DMS 273 treated with DMSO at 0.1 percent for 48 hours (cell line): ENCODE measurements around the gene SECTM1.
"Not testable (repeated sequence)": the region's sequence is repeated elsewhere in the genome, so short reads cannot be mapped to it uniquely, and the experiment has no call there.

Source experiments
- DNase-seq: peaks from one replicate; lab custom pipeline; 2025; lab: John Stamatoyannopoulos, UW

The SECTM1 gene

GRCh38 chr17:82369211-82369610, 35.6 kb upstream of the SECTM1 start:
- no peak for DNase-seq

DNA sequence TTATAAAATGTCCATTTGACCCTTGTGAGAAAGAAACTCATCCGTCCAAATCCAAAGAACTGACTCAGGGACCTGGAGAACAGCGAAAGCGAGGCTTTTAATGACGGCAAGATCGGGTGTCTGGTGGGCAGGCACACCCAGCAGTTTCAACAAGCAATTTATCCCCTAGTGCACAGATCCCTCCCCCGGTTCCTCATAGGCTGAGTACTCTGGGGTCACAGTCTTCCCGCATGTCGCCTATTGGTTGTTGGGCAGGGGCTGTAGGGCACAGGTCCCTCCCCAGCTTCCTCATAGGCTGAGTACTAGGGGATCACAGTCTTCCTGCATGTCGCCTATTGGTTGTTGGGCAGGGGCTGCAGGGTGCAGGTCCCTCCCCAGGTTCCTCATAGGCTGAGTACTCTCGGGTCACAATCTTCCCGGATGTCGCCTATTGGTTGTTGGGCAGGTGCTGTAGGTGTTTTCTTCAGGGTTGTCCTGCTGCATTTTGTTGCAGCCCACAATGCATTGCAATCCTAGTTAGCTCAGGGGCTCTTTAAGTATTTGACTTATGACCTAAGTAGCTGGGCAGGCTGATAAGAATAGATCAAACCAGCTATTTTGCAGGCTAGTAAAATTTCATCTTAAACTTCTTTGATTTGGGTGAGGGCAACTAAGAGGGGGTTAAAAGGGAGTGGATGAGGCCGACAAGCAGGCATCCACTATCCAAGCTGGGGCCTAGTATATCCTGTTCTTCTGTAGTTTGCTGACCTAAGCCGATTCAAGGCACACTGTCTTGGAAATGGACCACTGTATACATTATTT, 34.4 kb upstream of the SECTM1 start:
- no peak for DNase-seq

GRCh38 chr17:82366749-82367148, 33.2 kb upstream of the SECTM1 start:
- DNase-seq, result no peak

- no peak for DNase-seq
Measured at GRCh38 chr17:82365606-82366295, 32.2 kb upstream of the SECTM1 start.

DNA sequence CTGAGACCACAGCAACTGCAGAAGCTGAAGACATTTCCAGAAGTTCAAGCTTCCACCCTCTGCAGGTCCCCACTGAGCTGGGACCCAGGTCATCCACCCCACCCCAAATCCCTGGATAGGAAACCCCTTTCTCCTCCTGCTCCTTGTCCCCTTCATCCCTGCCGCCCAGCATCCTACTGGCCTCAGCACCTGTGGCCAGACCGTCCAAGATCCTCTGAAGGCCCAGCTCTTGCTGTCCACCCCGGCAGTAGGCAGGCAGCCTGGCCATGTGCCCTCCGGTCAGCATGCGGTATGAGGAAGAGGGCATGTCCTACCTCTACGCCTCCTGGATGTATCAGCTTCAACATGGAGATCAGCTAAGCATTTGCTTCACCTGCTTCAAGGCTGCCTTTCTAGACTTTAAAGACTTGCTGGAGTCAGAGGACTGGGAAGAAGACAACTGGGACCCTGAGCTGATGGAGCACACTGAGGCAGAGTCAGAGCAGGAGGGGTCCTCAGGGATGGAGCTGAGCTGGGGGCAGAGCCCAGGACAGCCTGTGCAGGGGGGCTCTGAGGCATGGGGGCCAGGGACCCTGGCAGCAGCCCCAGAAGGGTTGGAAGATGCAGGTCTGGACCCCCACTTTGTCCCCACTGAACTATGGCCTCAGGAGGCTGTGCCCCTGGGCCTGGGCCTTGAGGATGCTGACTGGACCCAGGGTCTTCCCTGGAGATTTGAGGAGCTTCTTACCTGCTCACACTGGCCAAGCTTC, 28.5 kb upstream of the SECTM1 start:
- no peak for DNase-seq

- not testable (repeated sequence) for DNase-seq
Measured at GRCh38 chr17:82359451-82360074, 26.0 kb upstream of the SECTM1 start.

DNA sequence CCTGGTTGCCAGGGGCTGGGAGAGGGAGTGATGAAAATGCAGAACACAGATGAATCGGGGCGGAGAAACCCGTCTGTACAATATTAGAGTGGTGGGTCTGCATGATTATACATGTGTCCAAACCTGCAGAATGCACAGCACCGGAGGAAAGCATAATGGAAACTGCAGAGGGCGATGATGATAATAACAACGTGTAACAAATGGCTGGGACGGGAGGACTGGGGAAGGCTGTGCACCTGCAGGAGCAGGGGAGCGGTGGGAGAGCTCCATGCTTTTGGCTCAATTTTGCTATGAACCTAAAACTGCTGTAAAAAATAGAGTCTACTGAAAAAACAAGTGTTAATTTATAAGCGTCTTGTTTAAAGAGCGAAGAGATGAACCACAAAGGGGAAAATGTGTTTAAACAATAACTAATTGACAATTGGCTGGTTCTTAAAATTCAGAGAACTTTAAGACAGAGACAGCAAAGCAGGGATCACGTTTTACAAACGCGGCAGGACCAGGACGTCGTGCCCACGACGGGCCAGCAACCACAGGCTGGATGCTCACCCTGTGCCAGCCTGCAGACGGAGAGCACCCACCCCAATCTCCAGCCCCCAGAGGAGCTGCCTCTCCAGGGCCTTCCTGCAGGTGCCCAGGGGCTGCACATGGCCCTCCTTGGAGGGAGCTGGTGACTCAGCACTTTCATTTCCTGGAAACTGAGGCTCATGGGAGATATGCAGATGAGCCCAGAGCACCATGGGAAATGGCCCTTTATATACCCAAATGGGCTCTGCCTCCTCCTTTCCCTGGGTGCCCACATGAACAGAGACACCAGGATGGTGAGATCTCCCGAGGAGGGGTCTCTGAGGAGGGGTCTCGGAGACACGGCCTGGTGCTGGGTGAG, 25.1 kb upstream of the SECTM1 start, which contains the start of gene TEX19:
TSS of gene TEX19 (plus strand) at position 783 of the 886 bp plus-strand sequence. CDS start 2,904 bp downstream, outside the sequence.
- DNase-seq, result no peak

DNA sequence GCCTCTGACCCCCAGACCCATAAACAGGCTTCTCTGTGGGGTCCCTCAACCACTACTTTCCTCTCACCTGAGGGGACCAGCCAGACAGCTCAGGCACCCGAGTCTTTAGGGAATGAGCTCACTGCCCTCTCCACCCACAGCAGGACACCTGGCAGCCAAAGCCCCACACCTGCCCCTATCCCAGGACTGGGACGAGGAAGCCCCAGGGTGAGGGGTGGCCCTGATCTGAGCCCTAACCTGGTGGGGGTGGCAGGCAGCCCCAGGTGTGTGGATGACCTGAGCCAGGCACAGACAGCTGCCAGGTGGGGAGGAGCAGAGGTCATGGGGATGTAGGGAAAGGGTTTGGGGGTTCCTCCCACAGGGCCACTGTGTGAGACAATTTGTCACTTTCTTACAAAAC, 23.8 kb upstream of the SECTM1 start:
- no peak for DNase-seq

DNA sequence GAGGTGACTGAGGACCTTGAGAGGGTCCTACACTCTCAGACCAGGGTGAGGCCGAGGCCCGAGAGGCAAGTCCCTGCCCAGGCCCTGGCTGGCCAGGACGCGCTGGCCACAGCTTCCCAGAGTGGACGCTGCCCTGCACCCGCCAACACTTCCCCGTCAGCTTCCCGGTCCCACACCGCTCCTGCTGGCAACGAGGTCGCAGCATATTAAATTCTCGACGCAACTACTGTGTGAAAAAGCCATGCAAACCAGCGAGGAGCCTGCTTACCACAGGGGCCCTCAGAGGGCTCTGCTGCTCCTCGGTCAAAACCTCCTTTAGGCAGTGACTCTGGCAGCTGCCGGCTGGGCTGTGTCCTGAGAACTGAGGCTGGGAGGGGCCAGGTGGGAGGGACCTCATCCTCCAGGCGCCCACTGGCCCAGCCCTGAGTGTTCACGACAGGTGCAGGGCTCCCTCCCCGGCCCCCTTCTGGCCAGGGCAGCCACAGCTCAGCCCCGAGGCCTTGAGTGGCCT, 23.3 kb upstream of the SECTM1 start:
- no peak for DNase-seq

- DNase-seq, result no peak
Measured at GRCh38 chr17:82355770-82356427, 22.3 kb upstream of the SECTM1 start.

DNA sequence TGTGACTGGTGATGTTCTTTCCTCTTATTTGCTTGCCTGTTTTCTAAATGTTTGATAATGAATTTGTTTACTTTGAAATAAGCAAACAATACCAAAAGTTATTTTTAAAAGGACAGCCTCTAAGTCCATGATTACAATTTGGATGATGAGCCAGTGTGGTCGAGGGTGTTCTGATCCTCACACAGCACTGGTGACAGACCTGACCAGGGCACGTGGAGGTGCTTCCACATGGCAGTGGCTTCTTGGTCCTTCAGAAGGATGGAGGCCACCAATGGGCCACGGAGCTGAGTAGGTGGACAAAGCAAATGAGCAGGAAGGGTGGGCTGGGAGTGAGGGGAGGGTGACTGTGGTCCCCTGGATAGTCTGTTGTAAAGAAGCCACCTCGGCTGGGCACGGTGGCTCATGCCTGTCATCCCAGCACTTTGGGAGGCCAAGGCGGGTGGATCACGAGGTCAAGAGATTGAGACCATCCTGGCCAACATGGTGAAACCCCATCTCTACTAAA, 21.3 kb upstream of the SECTM1 start:
- no peak for DNase-seq

DNA sequence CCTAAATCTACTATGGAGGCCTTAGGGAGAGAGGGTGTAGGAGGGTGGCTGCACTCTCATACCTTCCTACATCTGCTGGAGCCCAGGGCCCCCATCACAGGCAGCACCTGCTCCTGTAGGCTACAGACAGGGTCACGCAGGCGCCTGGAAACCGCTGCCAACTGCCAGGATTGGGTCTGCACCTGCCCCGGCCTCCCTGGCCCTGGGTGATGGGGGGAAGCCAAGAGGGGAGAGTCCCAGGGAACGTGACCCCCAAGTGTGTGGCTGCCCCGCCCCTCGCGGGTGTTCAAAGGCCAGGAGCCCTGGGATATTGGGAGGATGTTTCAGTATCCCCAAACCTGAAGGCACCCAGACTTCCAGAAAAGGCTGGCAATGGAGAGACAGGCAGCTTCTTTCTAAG, 19.9 kb upstream of the SECTM1 start:
- DNase-seq, result no peak

DNA sequence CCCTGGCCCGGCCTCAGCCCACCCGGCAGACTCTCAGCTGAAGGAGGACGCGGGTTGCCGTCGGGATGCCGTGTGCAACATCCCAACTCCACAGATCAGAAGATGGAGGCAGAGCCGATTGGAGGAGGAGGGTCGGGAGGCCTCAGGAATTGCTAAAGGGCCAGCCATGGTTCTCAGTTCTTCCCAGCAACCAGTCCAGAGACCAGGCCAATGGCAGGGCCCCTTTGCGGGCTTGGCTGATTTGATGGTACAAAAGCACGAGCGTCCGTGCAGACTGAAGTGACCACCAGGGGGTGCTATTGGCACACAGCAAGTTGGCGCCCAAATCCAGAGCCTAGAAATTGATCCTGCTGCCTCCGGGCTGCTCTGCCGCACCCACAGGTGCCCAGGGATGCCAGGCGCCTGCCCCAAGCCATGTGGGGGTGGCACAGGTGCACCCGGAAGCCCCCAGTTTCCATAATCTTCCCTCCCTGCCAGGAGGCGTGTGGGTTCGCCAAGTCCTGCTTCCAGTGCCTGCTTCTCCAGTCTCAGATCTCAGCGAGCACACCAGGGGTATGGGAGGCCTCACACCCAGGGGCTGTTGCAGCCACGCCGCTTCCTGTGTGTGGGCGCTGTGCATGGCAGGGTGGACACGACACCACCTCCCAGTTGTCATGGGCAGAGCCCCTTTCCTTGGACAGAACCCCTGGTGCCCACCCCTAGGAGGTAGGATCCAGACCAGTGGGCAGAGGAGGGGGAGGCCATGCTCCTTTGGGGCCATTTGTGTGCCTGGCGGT, 18.3 kb upstream of the SECTM1 start:
- DNase-seq, result peak; percentile 62

GRCh38 chr17:82351254-82351712, 17.7 kb upstream of the SECTM1 start:
- no peak for DNase-seq

DNA sequence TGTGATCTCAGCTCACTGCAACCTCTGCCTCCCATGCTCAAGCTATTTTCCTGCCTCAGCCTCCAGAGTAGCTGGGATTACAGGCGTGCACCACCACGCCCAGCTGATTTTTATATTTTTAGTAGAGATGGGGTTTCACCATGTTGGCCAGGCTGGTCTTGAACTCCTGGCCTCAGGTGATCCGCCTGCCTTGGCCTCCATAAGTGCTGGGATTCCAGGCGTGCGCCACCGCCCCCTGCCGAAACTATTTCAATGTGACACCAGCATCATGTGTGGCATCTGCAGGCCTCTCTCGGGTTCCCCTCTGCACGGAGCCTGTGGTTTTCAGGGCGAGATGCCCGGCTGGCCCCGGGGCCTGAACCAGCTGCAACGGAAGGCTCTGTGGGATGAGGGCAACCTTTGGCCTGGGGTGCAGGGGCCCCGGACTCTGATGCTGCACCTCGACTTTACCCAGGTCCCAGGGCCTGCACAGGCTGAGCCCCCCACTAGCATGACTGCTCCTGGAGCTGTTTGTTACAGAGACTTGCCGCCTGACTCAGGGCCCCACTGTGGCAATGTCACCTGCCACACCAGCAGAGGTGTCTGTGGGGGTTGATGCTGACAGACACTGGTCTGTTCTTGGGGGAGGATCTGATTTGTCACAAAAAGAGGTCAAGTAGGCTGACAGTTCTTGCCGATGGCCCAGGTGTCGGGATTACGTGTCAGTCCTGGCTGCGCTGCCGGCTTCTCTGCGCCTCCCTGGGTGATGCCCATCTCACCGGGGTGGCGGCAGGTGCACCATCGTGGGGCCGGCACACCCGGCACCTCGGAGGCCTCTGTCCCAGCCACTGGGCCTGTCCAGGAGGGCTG, 16.8 kb upstream of the SECTM1 start:
- DNase-seq, result no peak

- DNase-seq, result no peak
Measured at GRCh38 chr17:82349287-82349701, 15.7 kb upstream of the SECTM1 start.

DNA sequence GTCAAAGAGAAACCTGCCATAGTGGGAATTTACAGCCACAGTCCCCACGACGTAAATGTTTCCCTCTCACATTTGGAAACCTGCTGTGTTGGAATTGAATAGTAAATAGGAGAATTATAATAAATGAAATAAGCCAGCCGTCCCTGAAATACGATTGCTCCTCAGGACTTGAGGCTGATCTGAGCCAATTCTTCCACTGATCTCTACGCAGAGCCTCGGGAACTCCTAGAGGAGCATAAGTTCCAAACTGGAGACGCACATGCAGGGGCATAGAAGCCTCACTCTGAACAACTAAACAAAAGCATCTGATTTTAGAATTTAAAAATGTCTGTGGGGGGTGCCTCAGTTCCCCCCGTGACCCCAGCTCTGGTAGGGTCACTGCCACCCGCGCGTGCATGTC, 15.3 kb upstream of the SECTM1 start:
- no peak for DNase-seq

DNA sequence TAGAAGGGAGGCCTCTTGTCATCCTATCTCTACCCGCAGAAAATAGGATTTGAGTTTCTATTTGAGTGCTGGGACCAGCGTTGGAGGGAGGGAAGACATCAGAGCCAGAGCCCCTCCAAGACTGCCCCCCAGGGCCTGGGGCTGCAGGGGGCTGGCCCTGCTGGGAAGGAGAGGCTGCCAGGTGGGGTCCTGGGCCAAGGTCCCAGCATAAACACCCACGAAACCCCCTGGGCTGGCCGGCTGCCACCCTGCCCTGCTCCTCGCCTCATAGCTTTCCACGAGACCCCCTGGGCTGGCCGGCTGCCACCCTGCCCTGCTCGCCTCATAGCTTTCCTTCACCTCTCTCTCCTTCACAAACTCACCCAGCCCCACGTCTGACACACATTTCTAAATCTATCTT, 14.9 kb upstream of the SECTM1 start:
- DNase-seq, result no peak
